Neural cell (in vitro differentiated cells): ENCODE data around the gene EVL. TPM values are rescaled to one million over a fixed set of nuclear protein-coding genes. Genes with fewer than 3 reads are reported as not detected.

Experiments used
- H2AFZ ChIP-seq: fragments of 200-600, 300-800 bp; sonication (generic), shearing (Covaris generic); 2 replicates; pipeline ENCODE4 v1.6.0; 2014; ENCODE audit warnings: low read depth, mild to moderate bottlenecking, antibody characterized with exemption, low read length, moderate library complexity
- H3F3A ChIP-seq: fragments of 200-600 bp; shearing (Covaris generic); 2 replicates; pipeline ENCODE4 v1.6.1; 2016; ENCODE audit warnings: mild to moderate bottlenecking, moderate library complexity, mixed read lengths, antibody characterized with exemption, low read length; ENCODE audit not compliant: insufficient read depth, poor library complexity, severe bottlenecking
- H3K27ac ChIP-seq: fragments of 200-600, 300-800 bp; sonication (generic), shearing (Covaris generic); 2 replicates; pipeline ENCODE4 v1.5.1; 2014; ENCODE audit warnings: mild to moderate bottlenecking, low read length, moderate library complexity
- H3K27me3 ChIP-seq: fragments of 300-800, 200-600 bp; sonication (generic), shearing (Covaris generic); 2 replicates; pipeline ENCODE4 v1.6.0; 2014; ENCODE audit warnings: mild to moderate bottlenecking, low read depth, low read length, moderate library complexity; ENCODE audit not compliant: insufficient read depth
- H3K36me3 ChIP-seq: fragments of 300-800, 200-600 bp; sonication (generic), shearing (Covaris generic); 2 replicates; pipeline ENCODE4 v1.5.1; 2014; ENCODE audit warnings: mild to moderate bottlenecking, antibody characterized with exemption, low read length, moderate library complexity; ENCODE audit not compliant: insufficient read depth
- H3K4me2 ChIP-seq: fragments of 300-800, 200-600 bp; sonication (generic), shearing (Covaris generic); 2 replicates; pipeline ENCODE4 v1.6.0; 2014; ENCODE audit warnings: mild to moderate bottlenecking, low read length
- H3K4me3 ChIP-seq: fragments of 300-800, 200-600 bp; sonication (generic), shearing (Covaris generic); 2 replicates; pipeline ENCODE4 v1.5.1; 2014; ENCODE audit warnings: mild to moderate bottlenecking, low read length, moderate library complexity
- H3K79me2 ChIP-seq: fragments of 200-600 bp; shearing (Covaris generic); replicated peaks from 2 replicates; pipeline ENCODE4 v1.6.0; 2014; ENCODE audit warnings: mild to moderate bottlenecking, low read length, moderate library complexity; ENCODE audit not compliant: insufficient read depth
- H3K9ac ChIP-seq: fragments of 300-800, 200-600 bp; sonication (generic), shearing (Covaris generic); 2 replicates; pipeline ENCODE4 v1.6.1; 2016; ENCODE audit warnings: mild to moderate bottlenecking, low read length, mixed read lengths
- H3K9me2 ChIP-seq: fragments of 200-600 bp; shearing (Covaris generic); 2 replicates; pipeline ENCODE4 v1.6.1; 2016; ENCODE audit warnings: mild to moderate bottlenecking, low read length, mixed read lengths; ENCODE audit not compliant: insufficient read depth
- H3K9me3 ChIP-seq: fragments of 200-600, 300-800 bp; sonication (generic), shearing (Covaris generic); 2 replicates; pipeline ENCODE4 v1.6.1; 2016; ENCODE audit warnings: mild to moderate bottlenecking, mixed run types, low read length, moderate library complexity, mixed read lengths
- H4K20me1 ChIP-seq: fragments of 200-600 bp; shearing (Covaris generic); 2 replicates; pipeline ENCODE4 v1.6.1; 2016; ENCODE audit warnings: mild to moderate bottlenecking, mixed run types; ENCODE audit not compliant: insufficient read depth
- EP300 ChIP-seq: fragments of 450-650 bp; conservative IDR thresholded peaks from 2 replicates; pipeline ENCODE4 v1.6.1; 2014; ENCODE audit warnings: antibody characterized with exemption, mild to moderate bottlenecking, moderate library complexity; ENCODE audit not compliant: poor library complexity, severe bottlenecking
- EZH2 ChIP-seq: fragments of 200-600, 300-800 bp; shearing (Covaris generic), sonication (generic); IDR thresholded peaks from 2 replicates; pipeline ENCODE4 v1.6.1; 2014; ENCODE audit warnings: antibody characterized with exemption, low read length, borderline replicate concordance, mild to moderate bottlenecking; ENCODE audit not compliant: insufficient read depth, poor library complexity, severe bottlenecking
- MXI1 ChIP-seq: fragments of 450-650 bp; conservative IDR thresholded peaks from 2 replicates; pipeline ENCODE4 v1.6.1; 2014; ENCODE audit warnings: antibody characterized with exemption, mild to moderate bottlenecking; ENCODE audit not compliant: poor library complexity, severe bottlenecking
- POLR2AphosphoS5 ChIP-seq: IDR thresholded peaks from 2 replicates; pipeline ENCODE4 v1.6.1; 2012
- RAD21 ChIP-seq: fragments of 450-650 bp; conservative IDR thresholded peaks from 2 replicates; pipeline ENCODE4 v1.6.1; 2014; ENCODE audit warnings: antibody characterized with exemption, mild to moderate bottlenecking, moderate library complexity
- SMC3 ChIP-seq: fragments of 450-650 bp; conservative IDR thresholded peaks from 2 replicates; pipeline ENCODE4 v1.6.1; 2014; ENCODE audit warnings: antibody characterized with exemption, mild to moderate bottlenecking, moderate library complexity; ENCODE audit not compliant: poor library complexity
- TAF1 ChIP-seq: IDR thresholded peaks from 2 replicates; pipeline ENCODE4 v1.6.1; 2012; ENCODE audit warnings: low read depth
- polyA plus RNA-seq: library from polyadenylated mRNA; depleted of rRNA; stranded (reverse); fragments of >200 nt; gene quantifications from 2 replicates; pipeline ENCODE4 v1.2.3, GENCODE V29; 2014
- TF ChIP-seq, protein P1 (sequence below): fragments of 450-650 bp; IDR thresholded peaks from 2 replicates; pipeline ENCODE4 v1.5.1; 2014; ENCODE audit warnings: antibody characterized with exemption, mild to moderate bottlenecking, moderate library complexity; ENCODE audit not compliant: poor library complexity, severe bottlenecking
- TF ChIP-seq, protein P2 (sequence below): IDR thresholded peaks from 2 replicates; pipeline ENCODE4 v1.6.1; 2012; ENCODE audit warnings: borderline replicate concordance

EVL gene
- polyA plus RNA-seq, 1 donor from 2014 or later: 387 TPM

DNA sequence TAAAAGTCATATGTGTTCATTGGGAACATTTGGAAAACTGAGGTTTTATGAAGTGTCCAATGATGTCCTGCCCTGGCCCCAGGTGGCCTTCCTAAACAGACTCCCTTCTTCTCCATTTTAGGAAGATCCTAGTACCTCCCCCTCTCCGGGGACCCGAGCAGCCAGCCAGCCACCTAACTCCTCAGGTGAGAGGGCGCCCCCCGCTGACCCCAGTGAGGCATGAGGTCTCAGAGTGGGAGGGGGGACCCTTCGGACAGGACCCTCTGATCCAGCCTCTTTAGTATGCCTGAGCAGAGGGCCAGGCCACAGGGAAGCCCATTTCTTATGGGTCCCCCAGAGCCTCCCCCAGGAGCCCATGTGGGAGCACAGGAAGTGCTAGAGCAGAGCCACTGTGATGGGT is 70.6 kb downstream of the EVL start:
- no peak overlapping the region for H3K4me3 ChIP-seq
- no peaks in the 10 kb centered on the region for H3K9me2 ChIP-seq
- H3K4me2 ChIP-seq: no peak overlapping the region
- H3K36me3 ChIP-seq: no peaks in the 10 kb centered on the region
- no peaks in the 10 kb centered on the region for H3K27me3 ChIP-seq
- no peaks in the 10 kb centered on the region for H3K9me3 ChIP-seq
- H2AFZ ChIP-seq: no peak overlapping the region
- TF ChIP-seq POLR2AphosphoS5 (no peak), EP300 (no peak), TAF1 (no peak), RAD21 (no peak), MXI1 (no peak)
- H3K9ac ChIP-seq: no peak overlapping the region
- no peaks in the 10 kb centered on the region for H3F3A ChIP-seq
- H3K27ac ChIP-seq: no peak overlapping the region
- no peaks in the 10 kb centered on the region for H4K20me1 ChIP-seq
- no peaks in the 10 kb centered on the region for H3K79me2 ChIP-seq

GRCh38 chr14:100137173-100137572 is 72.0 kb downstream of the EVL start:
- H4K20me1 ChIP-seq: no peaks in the 10 kb centered on the region
- no peak overlapping the region for H3K27ac ChIP-seq
- H3K36me3 ChIP-seq: no peaks in the 10 kb centered on the region
- TF ChIP-seq EP300 (no peak), SMC3 (no peak), EZH2 (no peak), RAD21 (no peak), POLR2AphosphoS5 (no peak), MXI1 (no peak), TAF1 (no peak)
- TF ChIP-seq, protein P1, sequence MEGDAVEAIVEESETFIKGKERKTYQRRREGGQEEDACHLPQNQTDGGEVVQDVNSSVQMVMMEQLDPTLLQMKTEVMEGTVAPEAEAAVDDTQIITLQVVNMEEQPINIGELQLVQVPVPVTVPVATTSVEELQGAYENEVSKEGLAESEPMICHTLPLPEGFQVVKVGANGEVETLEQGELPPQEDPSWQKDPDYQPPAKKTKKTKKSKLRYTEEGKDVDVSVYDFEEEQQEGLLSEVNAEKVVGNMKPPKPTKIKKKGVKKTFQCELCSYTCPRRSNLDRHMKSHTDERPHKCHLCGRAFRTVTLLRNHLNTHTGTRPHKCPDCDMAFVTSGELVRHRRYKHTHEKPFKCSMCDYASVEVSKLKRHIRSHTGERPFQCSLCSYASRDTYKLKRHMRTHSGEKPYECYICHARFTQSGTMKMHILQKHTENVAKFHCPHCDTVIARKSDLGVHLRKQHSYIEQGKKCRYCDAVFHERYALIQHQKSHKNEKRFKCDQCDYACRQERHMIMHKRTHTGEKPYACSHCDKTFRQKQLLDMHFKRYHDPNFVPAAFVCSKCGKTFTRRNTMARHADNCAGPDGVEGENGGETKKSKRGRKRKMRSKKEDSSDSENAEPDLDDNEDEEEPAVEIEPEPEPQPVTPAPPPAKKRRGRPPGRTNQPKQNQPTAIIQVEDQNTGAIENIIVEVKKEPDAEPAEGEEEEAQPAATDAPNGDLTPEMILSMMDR: no peak
- TF ChIP-seq, protein P2, sequence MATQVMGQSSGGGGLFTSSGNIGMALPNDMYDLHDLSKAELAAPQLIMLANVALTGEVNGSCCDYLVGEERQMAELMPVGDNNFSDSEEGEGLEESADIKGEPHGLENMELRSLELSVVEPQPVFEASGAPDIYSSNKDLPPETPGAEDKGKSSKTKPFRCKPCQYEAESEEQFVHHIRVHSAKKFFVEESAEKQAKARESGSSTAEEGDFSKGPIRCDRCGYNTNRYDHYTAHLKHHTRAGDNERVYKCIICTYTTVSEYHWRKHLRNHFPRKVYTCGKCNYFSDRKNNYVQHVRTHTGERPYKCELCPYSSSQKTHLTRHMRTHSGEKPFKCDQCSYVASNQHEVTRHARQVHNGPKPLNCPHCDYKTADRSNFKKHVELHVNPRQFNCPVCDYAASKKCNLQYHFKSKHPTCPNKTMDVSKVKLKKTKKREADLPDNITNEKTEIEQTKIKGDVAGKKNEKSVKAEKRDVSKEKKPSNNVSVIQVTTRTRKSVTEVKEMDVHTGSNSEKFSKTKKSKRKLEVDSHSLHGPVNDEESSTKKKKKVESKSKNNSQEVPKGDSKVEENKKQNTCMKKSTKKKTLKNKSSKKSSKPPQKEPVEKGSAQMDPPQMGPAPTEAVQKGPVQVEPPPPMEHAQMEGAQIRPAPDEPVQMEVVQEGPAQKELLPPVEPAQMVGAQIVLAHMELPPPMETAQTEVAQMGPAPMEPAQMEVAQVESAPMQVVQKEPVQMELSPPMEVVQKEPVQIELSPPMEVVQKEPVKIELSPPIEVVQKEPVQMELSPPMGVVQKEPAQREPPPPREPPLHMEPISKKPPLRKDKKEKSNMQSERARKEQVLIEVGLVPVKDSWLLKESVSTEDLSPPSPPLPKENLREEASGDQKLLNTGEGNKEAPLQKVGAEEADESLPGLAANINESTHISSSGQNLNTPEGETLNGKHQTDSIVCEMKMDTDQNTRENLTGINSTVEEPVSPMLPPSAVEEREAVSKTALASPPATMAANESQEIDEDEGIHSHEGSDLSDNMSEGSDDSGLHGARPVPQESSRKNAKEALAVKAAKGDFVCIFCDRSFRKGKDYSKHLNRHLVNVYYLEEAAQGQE: no peak
- no peaks in the 10 kb centered on the region for H3K9me3 ChIP-seq
- H3K79me2 ChIP-seq: no peaks in the 10 kb centered on the region
- no peak overlapping the region for H3K4me2 ChIP-seq
- H3K27me3 ChIP-seq: no peaks in the 10 kb centered on the region
- no peak overlapping the region for H3K4me3 ChIP-seq
- no peaks in the 10 kb centered on the region for H3F3A ChIP-seq
- H2AFZ ChIP-seq: no peak overlapping the region
- H3K9me2 ChIP-seq: no peaks in the 10 kb centered on the region
- no peak overlapping the region for H3K9ac ChIP-seq
